Activated T-cell treated with anti-CD3 and anti-CD28 coated beads for 4 hours (primary cell): ENCODE results near the gene CAB39.
"Not testable (repeated sequence)": the region's sequence is repeated elsewhere in the genome, so short reads cannot be mapped to it uniquely, and the experiment has no call there.

Experiments used
- DNase-seq: peaks from one replicate; pipeline ENCODE4 v3.0.0-alpha.2; 2020

The CAB39 gene

DNA sequence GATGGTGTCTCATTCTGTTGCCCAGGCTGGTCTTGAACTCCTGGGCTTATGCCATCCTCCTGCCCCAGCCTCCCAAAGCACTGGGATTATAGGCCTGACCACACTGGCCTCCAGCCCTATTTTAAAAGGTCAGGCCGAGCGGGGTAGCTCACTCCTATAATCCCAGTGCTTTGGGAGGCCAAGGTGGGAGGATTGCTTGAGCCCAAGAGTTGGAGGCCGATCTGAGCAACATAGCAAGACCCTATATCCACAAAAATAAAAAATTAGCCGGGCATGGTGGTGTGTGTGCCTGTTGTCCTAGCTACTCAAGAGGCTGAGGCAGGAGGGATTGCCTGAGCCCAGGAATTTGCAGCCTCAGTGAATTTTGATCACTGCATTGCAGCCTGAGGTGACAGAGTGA lies 3.9 kb downstream of the CAB39 start:
- DNase-seq = no peak

DNA sequence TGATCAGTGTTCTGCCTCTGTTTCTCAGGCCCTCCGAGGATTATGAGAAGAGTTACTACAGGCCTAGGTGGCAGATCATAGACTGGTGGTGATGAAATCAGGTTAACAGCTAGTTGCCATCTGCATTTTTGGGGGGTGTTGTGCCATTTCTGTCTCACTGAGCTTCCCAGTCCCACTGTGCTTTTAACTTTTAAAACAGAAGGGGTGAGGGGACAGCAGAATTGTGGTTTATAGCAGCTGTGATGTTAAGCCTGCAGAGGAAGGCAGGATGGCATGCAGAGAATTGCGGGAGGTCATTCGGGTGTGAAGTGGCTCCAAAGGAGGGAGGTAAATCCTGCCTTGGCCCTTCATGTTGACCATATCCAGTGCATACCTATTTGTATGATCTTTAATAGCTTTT lies 5.0 kb downstream of the CAB39 start:
- DNase-seq = no peak

DNA sequence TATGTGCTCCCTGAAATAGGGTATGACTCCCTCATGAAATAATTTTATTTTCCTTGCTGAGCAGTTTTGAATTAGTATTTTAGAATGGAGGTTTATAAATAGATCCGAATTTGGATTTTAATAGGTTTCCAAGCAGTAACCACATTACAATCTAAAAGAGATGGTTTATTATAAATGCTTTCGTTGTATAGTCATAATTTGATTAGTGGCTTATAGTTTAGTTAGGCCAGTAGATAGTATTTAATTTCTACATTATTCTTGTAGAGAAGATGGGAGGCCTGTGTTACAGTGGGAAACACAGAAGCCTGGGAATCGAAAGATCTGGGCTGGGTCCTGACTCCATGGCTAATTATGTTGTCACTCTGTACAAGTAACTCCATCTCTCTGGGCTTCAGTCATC lies 6.7 kb downstream of the CAB39 start:
- no peak for DNase-seq

DNA sequence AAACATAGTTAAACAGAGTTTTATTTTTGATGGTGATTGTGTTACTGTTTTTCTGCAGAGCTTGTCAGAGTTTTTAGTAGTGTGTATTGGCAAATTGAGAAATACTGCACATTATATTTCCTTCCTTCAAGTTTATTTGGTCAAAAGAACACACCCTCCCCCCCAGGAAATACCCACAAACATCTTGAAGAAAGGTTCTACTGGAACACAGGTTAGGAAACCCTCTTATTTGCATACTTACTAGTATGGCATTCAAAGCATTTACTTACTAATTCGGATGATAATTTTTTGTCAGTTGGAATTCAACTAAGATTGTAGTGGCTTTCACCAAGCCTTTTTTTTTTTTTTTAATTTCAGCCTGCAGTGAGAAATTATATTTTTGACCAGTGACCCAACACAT lies 9.1 kb downstream of the CAB39 start:
- no peak for DNase-seq

DNA sequence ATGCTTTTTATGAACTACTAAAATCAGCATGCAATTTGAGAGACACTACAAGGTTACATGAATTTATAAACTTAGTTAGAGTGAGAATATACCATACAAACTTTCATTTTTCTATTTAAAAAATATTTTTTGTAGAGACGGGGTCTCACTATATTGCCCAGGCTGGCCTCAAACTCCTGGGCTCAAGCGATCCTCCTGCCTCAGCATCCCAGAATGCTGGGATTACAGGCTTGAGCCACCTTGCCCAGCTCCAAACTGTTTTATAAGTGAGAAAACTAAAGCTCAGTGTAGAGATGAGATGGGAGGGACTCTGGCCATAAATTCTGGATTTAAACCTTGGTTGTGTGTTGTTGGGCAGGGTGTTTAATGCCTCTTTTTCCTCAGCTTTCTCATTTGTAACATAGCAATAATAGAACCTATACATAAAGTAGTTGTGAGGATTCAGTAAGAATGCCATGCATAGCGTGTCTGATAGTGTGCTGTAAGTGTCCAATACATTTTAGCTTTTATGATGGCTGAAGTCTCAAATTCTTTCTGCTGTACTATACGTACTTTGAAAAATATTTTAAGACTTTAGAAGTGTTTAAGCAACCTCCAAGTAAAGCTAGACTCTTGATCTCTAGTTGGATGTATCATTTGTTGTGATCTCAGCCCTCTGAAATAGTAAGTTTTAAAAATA lies 9.7 kb downstream of the CAB39 start:
- DNase-seq = no peak

DNA sequence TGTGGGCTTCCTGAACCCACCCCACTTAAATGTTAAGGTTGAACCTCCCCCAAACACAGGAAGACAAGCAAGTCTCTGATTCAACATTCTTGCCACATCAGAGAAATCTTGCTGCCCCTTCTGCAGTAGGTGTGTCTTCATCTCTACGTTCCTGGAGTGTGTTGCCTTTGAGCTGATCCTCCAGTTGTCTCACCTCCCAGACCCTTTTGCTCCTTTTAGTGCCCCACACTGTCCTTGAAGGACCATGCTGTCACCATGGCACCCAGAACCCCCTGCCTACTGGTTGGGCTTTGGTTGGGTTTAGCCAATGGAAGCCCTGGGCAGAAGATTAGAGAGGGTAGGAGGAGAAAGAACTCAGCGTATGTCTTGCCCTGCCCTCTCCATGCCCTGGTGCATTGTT lies 10.7 kb downstream of the CAB39 start:
- peak; percentile 16 for DNase-seq

DNA sequence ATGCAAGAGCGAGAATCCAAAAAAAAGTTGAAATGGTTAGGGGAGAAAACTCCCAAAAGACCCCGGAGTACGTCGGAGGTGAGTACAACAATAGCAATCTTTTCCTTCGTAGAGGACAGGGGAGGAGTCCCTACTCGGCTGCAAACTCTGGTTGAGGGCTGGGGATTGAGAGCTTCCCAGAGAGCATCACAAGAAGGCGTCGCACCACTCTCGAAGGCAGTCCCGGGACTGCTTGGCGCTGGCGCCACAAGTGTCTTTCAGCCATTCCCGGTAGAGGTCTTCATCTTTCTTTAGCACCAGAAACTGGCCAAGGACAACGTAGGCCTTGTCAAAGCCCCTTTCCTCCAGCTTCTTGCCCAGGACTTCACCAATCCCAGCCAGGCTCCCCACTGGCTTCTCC lies 12.3 kb downstream of the CAB39 start:
- not testable (repeated sequence) for DNase-seq

DNA sequence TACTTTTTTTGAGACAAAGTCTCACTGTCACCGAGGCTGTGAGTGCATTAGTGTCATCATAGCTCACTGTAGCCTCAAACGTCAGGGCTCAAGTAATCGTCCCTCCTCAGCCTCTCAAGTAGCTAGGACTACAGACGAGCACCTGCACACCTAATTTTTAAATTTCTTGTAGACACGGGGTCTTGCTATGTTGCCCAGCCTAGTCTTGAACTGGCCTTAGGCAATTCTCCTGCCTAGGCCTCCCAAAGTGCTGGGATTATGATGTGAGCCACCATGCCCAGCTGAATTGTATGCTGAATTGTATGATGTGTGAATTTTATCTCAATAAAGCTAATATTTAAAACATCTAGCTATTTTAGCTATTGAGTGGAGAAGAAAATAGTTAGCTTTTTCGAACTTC lies 18.9 kb downstream of the CAB39 start:
- DNase-seq = no peak

DNA sequence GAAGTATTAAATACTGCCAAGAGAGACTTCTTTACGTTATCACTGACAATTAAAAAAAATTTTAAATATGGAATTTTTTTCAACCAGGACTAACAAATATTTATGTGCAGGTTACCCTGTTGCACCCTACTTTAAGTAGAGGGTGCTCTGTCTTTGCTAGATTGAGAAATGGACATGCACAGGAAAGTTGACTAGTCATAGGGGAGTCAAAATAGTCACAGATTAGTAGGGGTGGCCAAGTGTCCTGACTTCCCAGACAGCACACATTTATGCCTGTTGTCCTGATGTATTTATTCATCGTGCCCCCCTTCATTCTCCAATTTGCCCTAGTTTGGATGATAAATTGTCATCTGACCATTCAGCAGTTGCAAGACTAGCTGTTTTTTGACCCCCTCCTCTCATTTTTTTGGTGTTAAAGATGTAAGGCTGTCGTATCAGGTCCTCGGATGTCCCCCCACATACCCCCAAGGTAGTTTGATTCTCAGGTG lies 20.3 kb downstream of the CAB39 start:
- DNase-seq = no peak

DNA sequence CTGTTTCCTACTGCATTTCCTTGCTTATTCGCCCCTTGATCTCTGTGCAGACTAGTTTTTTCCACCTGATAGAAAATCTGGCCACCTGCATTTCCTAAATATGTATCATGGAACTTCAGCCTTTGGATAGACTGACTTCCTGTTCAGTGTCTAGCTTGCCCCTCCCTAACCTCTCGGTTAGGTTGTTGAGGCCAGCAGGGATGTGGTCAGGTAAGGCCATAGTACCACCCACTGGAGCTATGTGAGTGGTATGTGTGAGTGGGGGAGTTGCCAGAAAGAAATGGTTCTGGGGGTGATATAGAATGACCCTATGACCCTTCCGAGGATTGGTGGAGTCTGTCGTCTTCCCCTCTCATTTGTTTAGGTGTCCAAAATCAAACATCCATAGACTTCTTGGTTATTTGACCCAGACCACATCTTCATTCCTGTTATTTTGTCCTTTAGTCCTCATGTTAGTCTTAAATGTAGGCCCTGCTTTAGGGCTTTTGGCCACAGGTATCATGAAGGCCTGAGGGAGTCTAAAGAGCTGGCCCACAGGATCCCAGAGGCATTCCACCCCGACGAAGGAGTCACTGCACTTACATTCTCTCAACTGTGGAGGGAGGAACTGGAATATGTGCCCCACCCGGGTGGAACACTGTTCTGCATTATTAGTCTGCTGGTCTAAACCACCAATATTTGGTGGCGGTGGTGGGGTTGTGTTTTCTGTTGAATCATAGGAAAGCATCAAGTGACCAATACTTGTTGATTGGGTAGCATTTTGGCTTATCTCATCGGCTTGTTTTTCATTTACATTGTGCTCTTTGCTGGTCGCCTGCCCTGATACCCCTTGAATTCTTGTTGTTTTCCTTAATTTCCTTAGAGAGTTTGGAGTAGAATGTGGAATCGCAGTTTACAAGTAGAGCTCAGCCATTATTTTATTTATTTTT lies 21.9 kb downstream of the CAB39 start:
- DNase-seq = no peak

DNA sequence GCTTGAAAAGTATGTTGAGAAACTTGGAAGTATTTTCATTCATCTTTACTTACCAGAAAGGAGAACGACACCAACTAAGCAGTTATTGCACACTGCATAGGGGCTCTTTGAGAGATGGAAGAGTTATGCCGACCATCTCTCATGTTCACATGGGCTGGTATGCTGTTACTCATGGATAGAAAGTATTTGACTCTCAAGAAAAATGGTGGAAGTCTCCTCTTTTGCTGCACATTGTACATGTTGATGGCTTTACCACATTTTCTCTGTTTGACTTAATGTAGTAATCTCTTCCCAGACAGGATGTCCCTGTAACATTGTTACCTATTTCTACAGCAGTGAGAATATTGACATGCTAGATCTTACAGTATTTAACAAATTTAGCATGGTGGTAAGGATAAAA lies 23.2 kb downstream of the CAB39 start:
- DNase-seq = no peak

DNA sequence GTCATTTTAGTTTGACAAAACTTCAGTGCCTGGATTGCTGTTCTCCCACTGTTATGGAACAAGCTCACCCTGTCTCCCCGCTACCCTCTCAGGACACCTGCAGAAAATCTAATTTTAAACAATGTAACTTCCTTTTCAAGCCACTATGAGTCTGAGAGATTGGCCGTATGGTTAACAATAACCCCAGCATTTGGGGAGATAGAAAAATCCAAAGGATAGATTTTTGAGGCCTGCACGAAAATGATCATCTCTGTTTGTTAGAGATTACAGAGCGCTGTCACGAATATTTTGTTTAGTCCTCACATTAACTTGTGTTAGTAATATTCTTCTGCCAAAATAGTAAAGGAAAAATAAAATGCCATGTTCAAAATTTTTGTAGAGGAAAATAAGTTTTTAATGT lies 24.7 kb downstream of the CAB39 start:
- no peak for DNase-seq

DNA sequence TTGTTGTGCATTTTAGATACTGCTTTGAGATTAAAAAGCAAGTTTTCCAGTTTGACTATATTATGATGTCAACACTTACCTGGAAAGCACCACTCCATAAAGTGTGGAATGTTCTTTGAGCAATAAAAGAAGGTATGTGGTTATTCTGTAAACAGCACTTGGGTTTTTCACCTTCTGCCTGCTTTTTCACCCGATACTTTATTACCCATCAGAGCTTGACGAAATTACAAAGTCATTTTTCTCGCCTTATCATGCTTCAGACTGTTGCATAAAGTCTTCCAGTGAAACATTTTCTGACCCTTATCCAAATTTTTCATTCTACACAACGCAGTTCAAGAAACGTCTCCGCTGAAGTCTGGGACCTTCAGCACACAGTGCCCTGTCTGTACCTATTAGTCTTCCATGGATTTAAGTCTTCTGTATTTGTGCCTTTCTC lies 25.2 kb downstream of the CAB39 start:
- DNase-seq = no peak

DNA sequence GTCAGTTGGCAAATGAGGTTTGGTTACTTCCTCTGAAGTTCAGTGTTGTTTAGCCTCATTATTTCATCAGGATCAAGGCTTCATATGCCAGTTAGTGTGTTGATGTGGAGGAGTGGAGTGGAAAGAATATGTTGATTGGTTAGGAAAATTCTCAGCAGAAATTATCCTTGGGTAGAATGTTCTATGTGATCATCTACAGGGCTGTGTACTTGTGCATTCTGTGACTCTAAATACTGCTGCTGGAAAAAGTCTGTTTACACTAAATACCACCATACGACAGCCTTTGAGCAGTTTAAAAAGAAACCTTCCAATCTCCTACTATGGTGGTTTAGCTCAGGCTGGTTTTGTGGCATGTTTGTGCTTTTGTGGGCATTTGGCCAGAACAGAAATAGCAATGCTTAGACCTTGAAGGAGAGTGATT lies 25.8 kb downstream of the CAB39 start:
- DNase-seq = no peak

DNA sequence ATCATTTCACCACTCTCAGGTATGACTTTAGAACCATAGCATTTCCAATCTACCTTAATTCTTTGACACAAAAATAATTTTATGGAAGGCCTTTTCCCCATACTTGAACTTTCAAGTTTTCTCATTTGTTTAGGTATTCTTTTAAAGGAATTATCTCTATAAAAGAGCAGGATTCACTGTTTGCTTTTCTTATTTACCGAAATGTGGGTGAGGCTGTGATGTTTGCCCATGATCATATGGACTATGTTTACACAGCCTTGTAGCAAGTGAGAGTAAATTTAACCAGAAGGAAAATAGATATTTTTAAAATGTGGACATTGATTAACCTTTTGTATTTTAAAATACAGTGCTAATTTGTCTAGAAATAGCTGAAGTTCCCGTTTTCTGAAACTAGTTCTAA lies 26.3 kb downstream of the CAB39 start:
- DNase-seq = no peak

DNA sequence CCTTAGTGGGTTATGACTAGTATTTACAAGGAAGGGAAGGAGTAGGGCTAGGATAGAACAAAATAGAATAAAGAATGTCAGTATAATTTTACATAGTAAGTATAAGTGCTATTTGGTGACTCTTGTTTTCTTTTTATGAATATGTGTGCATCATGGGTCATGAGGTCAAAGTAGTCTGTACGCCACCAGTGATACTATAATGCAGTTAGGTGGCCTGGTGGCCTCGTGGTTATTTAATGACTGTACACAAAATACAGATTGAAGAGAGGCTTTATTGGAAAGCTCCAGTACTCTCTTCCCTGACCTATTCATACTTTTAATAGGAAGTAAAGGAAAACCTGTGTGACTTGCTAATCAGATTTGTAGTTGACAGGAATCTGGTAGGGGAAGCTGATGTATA lies 27.3 kb downstream of the CAB39 start:
- DNase-seq = no peak

DNA sequence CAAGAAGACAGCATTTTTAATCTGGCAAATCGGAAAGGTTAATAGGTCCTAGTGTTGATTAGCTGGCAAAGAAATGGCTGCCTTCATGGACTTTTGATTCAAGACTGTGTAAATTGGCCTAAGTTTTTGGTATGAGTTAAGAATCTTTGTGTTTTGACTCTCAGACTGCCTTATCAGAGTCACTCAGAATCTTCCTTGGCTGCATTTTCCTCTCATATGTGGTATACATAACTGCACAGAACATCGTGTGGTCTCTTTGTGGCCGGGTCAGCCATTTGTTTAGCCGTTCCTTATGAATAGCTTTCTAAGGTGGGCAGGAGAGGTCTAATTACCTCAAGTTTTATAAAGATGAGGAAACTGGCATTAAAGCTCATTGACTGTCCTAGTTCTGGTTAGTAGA lies 30.1 kb downstream of the CAB39 start:
- no peak for DNase-seq

DNA sequence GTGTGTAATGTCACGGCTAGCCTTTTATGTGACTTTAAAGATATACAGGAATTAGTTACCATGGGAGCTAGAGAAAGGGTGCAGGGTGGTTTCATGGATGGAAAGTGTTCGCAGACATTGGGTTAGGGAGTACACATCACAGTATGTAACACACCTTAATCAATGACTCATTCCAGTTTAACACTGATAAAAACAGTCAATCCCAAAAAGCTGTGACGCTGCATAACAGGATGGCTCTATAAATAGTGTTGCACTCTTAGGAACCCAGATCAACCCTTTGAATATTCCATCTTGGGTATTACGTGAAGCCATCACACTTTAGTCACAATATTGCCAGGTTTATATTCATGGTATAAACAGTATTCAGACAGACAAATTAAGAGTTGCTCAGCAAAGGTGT lies 33.6 kb downstream of the CAB39 start:
- no peak for DNase-seq

DNA sequence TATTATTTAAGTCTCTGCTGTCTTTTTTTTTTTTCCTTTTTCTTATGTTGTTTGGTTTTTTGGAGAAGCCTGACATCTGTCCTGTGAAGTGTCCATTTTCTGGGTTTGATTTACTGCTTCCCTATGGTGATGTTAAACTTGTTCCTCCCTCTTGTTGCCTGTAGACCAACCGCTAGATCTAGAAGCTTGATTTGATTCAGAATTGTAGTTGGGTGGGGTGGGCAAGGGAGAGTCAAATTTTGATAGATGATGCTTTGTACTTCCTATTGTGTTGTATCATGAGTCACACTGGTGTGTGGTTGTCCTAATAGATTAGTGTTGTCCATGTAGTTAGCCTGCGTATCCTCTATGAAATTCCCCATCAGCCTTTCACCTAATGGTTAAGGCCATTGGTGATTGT lies 35.4 kb downstream of the CAB39 start:
- no peak for DNase-seq

DNA sequence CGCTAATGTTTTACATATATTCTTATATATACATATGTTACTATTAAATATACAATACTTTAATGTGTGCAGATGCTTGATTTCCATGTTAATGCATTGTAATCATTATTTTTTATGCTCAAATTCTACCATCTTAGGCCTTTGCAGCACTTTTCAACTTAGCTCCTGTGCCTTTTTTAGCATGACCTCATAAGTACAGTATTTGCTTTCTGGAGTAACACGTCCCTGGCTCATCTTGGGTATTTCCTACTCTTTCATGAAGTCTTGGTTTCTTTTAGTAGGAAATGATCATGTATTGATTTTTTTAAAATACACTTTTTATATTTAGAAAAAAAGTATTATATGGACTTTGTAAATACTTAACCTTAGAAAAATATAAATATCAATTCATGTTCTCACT lies 36.5 kb downstream of the CAB39 start:
- no peak for DNase-seq

DNA sequence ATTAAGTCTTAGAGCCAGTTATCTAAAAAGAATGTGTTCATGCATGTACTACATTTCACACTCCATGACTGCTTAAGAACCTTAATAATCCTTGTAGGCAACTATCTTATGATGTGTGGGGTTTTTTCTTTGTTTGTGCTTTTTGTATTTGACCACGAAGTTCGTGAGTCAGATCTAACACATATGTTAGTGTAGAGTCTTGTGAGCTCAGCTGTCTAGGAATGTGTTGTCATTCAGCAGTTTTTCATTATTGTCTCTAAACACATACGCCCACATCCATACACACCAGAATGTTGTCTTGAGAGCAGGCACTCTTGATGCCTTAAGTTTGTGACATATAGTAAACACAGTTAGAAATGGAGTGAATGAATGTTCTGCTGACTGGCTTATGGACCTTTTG lies 38.4 kb downstream of the CAB39 start:
- DNase-seq = no peak

DNA sequence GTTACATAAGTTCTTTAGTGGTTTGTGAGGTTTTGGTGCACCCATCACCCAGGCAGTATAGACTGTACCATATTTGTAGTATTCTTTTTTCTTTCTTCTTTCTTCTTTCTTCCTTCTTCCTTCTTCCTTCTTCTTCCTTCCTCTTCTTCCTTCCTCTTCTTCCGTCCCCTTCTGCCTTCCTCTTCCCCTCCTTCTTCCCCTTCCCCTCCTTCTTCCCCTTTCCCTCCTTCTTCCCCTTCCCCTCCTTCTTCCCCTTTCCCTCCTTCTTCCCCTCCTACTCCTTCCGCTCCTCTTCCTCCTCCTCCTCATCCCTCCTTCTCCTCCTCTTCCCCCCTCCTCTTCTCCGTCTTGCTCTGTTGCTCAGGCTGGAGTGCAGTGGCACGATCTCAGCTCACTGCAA lies 41.6 kb downstream of the CAB39 start:
- no peak for DNase-seq

DNA sequence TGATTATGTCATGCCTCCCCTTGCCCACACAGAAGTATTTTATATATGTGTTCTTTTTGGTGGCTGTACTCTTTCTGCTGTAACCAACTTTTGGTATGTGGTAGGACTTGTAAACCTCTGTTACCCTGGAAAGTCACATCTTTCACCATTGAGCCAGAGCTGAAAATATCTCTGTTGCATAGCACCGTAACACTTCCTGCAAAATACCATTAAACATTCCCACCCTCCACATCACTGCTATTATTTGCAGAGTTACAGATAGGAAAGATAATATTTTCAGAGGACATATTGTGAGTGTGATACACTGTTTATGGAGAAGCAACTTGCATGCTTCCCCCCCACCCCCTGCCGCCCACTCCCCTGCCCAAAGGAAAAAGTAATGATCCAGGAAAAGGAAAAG lies 44.8 kb downstream of the CAB39 start:
- no peak for DNase-seq
